ENCODE data around the gene IGSF10.

Gene IGSF10

GRCh38 chr3:151419806-151420205, 41.1 kb downstream of the IGSF10 start:
- DNase-seq, result no peak

GRCh38 chr3:151415289-151415688, 45.6 kb downstream of the IGSF10 start:
- DNase-seq, result no peak

- no peak for DNase-seq
Observed at GRCh38 chr3:151412989-151413388, 47.9 kb downstream of the IGSF10 start.

All from stimulated activated CD4-positive, alpha-beta T cell treated with anti-CD3 and anti-CD28 coated beads, Interleukin-4, amount 100 ng/mL, for 4 hours (primary cell).